NK-92 (cell line): Measurements from ENCODE around the gene SCN5A.

ENCODE experiments used
- DNase-seq: peaks from one replicate; lab custom pipeline; 2025; ENCODE audit not compliant: unreplicated experiment; lab: John Stamatoyannopoulos, UW

SCN5A gene

GRCh38 chr3:38647217-38647970, 2.1 kb downstream of the SCN5A start:
- no peak for DNase-seq

- no peak for DNase-seq
Observed at GRCh38 chr3:38646630-38647029, 2.9 kb downstream of the SCN5A start.

GRCh38 chr3:38646062-38646461, 3.4 kb downstream of the SCN5A start:
- no peak for DNase-seq

- DNase-seq, result no peak
Observed at GRCh38 chr3:38645601-38646000, 3.9 kb downstream of the SCN5A start.

- DNase-seq, result no peak
Observed at GRCh38 chr3:38645076-38645475, 4.4 kb downstream of the SCN5A start.

- DNase-seq, result no peak
Observed at GRCh38 chr3:38644662-38645053, 4.8 kb downstream of the SCN5A start.

GRCh38 chr3:38644016-38644661, 5.3 kb downstream of the SCN5A start:
- no peak for DNase-seq

- no peak for DNase-seq
Observed at GRCh38 chr3:38643592-38643991, 5.9 kb downstream of the SCN5A start.

GRCh38 chr3:38643090-38643489, 6.4 kb downstream of the SCN5A start:
- no peak for DNase-seq

- no peak for DNase-seq
Observed at GRCh38 chr3:38641461-38642110, 7.9 kb downstream of the SCN5A start.

GRCh38 chr3:38640661-38641452, 8.6 kb downstream of the SCN5A start:
- no peak for DNase-seq

GRCh38 chr3:38638354-38638753, 11.1 kb downstream of the SCN5A start:
- DNase-seq, result no peak

- DNase-seq, result no peak
Observed at GRCh38 chr3:38637906-38638305, 11.6 kb downstream of the SCN5A start.

- DNase-seq, result no peak
Observed at GRCh38 chr3:38636881-38637280, 12.6 kb downstream of the SCN5A start.

GRCh38 chr3:38636464-38636863, 13.0 kb downstream of the SCN5A start:
- no peak for DNase-seq

- DNase-seq, result no peak
Observed at GRCh38 chr3:38634111-38634510, 15.4 kb downstream of the SCN5A start.

- no peak for DNase-seq
Observed at GRCh38 chr3:38632989-38633388, 16.5 kb downstream of the SCN5A start.

GRCh38 chr3:38630606-38631005, 18.9 kb downstream of the SCN5A start:
- no peak for DNase-seq

GRCh38 chr3:38630070-38630469, 19.4 kb downstream of the SCN5A start:
- no peak for DNase-seq

GRCh38 chr3:38628835-38629234, 20.7 kb downstream of the SCN5A start:
- no peak for DNase-seq

- no peak for DNase-seq
Observed at GRCh38 chr3:38627956-38628355, 21.5 kb downstream of the SCN5A start.
